Suppressor macrophage treated with lipopolysaccharide for 4 hours (primary cell): Measurements from ENCODE around the gene CTNNA2.

Experiments used
- DNase-seq: peaks from one replicate; pipeline ENCODE4 v3.0.0-alpha.2; 2020

Gene CTNNA2

DNA sequence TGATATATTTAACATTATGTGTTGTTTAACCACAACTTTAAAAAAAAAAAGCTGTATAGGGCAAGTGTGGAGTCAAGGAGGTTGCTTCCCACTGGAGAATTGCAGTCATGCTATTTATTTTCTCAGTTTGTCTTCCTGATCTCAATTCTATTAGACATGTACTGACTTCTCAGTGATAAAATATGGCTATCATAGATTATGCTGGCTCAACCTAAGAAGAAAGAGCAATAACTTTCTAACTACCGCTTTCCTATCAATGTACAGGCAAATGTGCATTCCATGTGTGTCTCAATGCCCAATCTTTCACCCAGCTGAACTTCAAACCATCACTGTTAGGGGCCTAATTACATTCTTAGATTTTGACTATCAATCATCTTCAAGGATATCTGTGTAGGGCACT, 201.4 kb downstream of the CTNNA2 start:
- DNase-seq = no peak

DNA sequence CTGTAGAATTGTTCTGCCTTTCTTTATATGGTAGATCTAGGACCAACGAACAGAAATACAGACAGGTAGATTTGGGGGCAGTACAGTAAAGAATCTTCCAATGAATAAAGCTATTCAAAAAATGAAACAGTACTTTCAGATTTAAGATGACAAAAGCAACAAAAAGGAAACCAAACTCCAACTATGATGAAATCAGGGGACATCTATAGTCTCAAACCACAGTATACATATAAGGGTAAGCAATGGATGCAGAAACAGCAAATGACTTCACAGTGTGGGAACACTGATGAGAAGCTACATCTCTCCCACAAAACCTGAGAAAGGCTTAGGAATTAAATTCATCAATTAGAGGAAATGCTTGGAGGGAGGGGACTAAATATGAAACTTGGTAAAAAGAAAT, 202.5 kb downstream of the CTNNA2 start:
- no peak for DNase-seq

DNA sequence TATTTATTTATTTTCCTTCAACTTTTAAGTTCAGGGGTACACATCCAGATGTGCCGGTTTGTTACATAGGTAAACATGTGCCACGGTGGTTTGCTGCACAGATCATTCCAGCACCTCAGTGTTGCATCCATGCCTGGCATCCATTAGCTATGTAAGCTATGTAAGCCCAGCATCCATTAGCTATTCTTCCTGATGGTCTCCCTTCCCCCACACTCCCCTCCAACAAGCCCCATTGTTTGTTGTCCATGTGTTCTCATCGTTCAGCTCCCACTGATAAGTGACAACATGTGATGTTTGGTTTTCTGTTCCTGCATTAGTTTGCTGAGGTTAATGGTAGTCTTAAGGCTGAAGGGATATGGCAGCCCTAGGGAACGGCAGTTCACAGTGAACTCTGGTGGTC, 203.4 kb downstream of the CTNNA2 start:
- DNase-seq = no peak

DNA sequence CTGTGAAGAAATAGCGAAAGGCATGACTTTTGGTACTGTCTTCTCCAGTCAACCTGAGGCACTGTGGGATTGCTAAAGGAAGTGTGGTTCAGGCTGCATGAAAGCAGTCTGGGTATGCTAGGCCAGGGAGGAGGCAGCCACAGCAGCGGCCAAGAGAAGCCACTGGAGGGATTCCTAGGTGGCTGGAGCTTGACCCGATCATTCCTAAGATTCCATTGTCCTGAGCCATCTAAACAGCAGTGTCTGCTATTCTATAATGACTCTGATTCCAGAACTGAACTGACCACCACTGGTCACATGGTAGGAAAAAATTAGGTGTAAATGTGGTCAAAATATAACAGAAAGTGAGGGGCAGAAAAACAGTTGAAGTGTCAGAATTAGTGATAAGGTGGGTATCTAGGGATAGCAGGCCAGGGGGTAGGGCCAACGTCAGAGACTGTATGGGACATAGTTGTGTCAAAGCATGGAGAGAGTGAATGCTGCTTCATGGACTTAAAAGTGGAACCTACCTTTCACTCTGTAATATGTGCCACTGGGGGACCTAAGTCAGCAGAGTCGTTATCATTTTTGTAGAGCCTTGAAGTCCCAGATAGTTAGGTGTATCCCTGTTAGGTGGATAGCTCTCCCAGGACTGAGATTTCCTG, 204.6 kb downstream of the CTNNA2 start:
- no peak for DNase-seq

DNA sequence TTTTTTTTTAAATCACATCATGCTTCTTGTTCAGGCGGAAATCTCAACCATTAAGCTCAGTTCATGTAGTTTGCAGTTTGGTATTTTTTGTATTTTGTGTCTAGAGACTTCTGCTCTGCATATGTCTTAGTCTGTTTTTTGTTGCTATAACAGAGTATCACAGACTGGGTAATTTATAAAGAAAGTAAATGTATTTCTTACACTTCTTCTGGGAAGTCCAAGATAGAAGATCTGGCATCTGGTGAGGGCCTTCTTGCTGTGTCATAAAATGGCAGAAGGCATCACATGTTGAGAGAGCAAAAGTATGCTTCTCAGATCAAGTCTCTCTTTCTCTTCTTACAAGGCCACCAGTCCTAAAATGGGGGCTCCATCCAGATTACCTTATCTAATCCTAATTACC, 208.2 kb downstream of the CTNNA2 start:
- no peak for DNase-seq

DNA sequence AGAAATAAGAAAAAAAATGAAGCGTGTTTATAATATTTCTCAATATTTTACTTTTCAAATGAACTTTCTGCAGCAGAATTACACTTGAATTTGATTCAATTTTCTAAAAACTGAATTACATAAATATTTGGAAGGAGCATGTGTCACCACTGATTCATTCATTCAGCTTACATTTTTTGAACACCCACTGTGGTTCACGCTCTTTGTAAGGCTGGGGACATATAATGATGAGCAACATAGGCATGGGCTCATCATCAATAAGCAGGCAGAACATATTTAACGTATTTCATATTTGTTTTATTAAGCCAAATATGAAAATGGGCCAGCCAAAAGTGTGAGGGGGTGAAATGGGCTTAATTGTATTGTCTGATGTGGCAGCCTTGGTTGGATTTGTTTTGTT, 209.1 kb downstream of the CTNNA2 start:
- DNase-seq = no peak

DNA sequence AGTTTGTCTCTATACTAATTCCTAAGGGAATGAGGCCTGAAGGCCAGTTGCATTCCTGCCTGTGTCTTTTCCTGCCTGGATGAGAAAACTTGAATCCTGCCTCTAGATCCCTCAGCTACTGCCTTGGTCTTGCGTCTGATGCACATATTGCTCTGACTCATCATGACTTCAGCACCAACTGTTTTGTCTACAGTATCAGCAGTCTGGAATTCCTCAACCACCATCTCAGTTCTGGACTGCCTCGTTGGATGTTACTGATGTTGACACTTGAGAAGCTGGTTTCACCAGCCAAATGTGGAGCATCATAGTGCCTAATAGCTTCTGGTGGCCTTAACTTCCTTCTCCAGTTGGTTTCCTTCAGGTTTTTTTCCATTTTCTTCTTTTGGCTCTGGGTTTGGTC, 211.0 kb downstream of the CTNNA2 start:
- DNase-seq = no peak

DNA sequence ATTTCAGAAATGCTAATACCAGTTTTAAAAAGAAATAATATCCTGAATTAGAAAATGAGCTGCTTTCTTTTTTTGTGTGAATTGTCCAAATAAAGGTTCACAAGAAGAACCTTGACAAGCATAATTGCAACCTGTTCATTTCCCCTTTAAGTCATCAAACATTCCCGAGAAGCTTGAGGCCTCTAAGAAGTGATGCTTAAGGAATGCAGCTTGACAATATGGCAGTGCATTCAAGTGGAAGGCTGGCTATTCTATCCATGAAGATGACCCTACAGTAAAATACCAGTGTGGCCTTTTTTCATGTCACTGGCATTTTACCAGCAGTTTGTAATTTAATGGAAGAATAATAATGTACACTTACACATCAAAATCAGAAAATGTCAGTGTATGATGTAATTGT, 216.7 kb downstream of the CTNNA2 start:
- DNase-seq = no peak

DNA sequence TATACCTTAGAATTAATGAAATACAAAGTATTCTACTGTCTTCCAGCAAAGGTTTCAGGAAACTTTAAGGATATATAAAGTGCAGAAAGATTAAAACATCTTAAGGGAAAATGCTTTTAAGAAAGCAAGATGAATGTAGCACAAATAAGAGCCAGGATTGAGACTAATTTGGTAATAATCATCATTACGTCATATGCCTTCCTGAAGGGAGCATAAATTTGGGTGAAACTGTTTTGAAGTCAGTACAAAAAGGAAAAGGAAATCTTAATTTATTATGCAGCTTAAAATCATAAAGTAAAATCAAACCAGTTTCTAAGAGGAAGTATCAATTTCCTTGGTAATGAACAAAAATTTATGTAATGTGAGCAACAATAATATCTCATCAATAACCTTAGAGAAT, 221.7 kb downstream of the CTNNA2 start:
- DNase-seq = no peak

DNA sequence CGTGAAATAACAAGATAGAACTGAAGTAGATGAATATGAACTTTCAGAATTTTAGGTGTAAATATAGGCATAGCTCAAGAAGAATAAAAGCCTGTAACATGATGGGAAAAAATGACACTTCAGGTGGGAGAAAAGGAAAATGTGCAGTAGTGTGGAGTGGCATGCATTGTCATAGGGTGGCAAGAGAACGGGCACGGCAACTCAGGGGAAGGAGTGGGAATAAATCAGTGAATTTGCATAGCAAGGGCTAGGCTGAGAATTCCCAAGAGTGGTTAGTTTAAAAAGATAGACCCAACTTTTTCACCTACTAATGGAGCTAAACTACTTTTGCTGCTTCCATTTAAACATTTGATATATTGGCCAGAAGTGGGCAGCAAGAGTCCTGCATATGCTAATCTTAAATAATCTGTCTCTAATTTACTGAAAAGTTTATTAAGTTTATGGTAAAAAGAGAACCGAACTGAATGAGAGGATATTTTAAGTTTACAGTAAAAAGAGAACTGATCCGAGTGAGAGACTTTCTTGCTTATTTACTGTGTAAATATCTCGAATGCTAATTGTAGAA, 228.1 kb downstream of the CTNNA2 start:
- no peak for DNase-seq

DNA sequence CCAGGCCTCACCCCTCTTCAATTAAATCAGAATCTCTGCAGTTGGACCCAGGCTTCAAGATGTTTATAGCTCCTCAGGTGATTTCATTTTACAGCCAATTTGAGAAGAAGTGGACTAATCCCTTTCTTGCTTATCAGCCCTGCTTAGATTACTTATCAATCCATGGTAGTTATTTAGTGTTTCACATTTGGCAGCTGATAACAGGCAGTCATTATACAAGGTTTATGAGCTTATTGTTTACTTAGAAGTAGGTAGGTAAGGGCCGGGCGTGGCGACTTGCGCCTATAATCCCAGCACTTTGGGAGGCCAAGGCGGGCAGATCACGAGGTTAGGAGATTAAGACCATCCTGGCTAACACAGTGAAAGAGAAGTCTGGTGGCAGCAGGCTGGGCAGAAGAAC, 237.5 kb downstream of the CTNNA2 start:
- no peak for DNase-seq

DNA sequence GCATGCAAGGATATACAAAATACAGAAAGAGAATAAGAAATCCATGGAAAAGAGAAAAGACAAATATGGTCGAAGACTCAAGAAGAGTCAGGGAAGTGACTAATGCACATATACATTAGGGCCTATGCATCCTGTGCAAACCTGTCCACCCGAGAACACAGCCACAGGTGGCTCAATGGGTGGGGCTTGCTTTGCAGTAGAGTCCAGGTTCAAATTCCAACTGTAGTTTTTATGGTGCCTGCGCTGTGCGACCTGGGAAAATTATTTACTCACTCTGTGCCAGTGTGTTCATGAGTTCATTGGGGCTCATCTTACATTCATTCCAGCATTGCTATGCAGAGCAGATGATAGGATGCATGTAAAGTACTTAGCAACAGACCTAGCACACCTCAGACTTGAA, 244.7 kb downstream of the CTNNA2 start:
- DNase-seq = no peak

DNA sequence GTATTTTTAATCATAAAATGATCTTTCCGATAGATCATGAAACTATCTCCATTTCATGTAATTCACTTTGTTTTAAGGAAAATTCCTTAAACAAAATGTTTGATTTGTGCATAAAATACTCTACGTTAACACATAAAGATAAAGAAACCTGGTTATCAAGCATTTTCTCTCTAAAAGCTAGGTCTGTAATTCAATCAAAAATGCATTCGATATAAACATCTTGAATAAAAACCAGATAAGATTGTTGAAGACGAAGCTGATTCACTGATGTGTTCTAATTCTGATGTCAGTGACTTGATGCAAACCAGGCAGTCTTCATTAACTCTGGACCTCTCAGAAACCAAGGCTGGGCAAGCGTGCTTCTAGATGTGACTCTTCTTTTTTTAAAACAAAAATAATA, 245.2 kb downstream of the CTNNA2 start:
- no peak for DNase-seq

DNA sequence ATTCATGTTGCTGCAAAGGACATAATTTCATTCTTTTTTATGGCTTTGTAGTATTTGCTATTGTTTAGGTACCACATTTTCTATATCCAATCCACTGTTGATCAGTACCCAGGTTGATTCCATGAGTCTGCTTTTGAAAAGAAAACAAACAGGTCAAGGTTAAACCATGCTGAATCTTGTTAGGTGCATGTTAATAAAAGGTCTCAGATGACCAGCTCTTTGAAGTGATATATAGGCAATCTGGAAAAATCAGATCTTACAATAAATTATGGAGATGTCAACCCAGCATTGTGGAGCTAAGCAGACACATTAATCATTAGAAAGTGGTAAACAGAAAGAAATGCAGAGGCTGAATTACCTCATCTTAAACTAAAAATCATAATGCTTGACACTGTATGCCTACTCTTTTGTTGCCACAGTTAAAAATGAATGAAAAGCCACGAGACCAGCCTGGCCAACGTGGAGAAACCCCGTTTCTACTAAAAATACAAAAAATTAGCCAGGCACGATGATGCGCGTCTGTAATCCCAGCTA, 246.0 kb downstream of the CTNNA2 start:
- DNase-seq = no peak

DNA sequence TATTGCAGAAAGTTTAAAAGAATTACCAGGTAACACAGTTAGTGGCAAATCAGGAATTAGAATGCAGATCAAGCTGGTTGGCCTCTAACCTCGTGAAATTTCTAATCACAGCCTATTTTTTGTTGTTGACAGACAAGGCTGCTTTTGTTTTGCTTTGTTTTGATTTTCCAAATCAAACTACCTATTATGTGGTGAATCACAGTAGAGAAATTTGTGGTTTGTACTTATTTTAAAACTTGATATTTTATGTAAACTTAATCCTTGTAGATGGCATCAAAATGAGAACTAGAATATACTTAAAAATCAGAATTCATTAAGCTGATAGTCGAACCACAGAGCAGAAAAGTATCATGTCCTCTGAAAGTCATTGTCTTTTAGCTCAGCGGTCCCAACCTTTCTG, 258.1 kb downstream of the CTNNA2 start:
- no peak for DNase-seq

DNA sequence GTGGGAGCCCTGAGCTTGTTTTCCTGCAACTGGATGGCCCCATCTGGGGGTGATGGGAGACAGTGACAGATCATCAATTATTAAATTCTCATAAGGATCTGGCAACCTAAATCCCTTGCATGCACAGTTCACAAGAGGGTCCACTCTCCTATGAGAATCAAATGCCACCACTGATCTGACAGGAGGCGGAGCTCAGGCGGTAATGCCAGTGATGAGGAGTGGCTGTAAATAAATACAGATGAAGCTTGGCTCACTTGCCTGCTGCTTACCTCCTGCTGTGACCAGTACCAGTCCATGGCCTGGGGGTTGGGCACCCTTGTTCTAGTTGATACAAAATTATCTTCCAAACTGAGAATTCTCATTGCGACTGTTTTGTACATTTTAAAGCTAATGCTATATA, 258.6 kb downstream of the CTNNA2 start:
- DNase-seq = no peak

DNA sequence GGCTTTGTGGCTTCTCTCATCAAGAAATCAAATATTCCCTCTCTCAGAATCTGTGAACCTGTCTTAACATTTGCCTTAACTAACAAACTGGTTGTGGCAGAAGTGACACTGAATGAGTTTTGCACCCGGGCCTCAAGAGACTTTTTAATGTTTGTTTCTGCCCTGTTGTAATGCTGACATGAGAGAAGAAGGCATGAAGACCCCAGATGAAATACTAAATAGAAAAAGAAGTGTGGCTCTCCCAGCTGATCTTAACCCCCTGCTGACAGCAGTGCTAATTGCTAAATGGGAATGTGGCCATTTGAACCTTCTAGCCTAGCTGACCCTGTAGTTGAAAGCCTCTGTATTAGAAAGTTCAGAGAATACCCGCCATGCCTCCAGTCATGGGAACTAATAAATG, 261.2 kb downstream of the CTNNA2 start:
- no peak for DNase-seq

DNA sequence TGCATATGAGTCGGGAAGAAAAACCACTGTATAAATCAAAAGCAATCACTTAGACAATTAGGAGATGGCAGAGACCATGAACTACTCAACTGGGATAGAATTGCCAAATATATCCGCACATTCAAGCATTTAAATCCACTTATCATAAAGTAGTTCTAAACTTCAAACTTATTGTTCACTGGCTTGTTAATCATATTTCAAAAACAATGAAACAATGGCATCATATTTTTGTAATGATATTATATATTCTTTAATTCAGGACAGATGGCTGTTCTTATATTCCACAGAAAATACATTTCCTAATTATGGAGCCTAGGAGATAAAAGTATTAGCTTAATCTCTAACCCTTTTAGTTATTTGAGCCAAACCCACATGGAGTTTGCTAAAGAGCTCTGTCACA, 263.6 kb downstream of the CTNNA2 start:
- DNase-seq = no peak

DNA sequence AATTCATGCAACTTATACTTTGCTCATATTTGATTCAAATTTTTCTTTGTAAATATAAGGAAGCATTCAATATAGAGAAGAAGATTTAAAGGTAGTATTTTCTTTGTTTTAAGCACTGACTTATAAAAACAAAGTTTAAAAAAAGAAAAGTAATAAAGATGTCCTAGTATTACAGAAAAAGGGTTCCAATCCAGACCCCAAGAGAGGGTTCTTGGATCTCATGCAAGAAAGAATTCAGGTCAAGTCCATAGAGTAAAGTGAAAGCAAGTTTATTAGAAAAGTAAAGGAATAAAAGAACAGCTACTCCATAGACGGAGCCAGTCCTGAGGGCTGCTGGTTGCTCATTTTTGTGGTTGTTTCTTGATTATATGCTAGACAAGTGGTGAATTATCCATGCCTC, 267.9 kb downstream of the CTNNA2 start:
- no peak for DNase-seq

DNA sequence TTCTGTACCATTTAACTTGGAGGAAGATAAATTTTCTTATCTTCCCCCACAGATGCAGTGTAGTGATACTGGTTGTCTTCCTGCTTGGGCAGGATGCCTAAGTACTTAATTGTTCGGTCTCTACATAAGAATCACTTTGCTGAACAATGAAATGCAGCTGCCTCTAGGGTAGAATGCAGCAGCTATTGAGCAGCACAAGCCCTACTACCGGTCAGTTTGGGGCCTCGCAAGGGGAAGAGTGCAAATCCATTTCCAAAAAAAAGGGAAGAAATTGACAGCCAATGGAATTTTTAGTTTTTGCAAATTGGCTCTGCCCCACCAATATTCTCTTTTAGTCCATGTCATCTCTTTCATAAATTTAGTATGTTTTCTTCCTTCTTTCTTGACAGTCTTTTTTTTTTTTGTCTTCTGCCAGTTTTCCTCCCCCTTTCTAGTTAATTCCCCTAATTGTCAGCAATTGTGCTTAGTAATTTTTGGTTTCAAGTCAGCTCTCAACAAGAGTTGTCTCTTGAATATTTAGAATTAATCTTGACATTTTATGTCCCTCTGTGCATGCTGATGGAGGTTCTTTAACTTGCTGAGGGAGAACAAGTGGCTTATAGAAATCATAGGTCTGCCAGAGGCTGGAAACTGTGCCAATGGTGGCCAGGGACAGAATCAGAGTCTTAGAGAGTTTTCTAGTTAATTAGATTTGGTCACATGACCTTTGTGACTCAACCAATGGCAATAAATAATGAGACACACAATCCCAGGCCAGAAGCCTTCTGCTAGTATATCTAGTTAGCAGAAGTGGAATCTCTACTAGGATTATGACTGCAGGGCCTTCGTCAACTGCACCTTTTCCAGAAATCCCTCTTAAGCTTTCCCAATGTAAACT, 270.0 kb downstream of the CTNNA2 start:
- no peak for DNase-seq

DNA sequence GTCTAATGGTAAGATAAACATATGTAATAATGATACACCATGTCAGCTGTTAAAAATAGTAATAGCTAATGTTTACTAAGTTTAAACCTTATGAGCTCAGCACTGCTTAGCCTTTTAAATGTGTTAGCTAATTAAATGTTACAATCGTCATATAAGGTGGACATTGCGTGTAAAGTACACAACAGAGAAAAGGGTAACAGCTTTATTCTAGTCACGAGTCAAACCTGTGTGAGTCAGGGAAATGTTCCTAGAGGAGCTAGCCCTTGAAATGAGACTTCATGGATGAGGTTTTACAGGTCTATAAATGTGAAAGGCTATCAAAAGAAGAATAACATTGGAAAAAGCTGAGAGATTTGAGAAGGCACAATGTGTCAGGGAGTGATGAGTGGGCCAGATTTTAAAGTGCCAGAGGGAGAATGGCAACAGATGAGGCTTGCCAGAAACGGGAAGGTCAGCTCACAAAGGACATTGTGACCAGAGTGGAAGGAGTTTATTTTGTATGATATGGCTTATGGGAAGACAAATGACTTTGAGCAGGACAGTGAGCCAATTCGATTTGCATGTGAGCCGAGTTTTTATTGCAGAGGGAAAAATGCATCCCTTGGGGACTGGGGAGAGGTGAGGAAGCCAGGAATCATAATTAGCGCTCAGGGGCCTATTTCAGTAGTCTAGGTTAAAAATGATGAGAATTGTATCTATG, 276.3 kb downstream of the CTNNA2 start:
- no peak for DNase-seq

DNA sequence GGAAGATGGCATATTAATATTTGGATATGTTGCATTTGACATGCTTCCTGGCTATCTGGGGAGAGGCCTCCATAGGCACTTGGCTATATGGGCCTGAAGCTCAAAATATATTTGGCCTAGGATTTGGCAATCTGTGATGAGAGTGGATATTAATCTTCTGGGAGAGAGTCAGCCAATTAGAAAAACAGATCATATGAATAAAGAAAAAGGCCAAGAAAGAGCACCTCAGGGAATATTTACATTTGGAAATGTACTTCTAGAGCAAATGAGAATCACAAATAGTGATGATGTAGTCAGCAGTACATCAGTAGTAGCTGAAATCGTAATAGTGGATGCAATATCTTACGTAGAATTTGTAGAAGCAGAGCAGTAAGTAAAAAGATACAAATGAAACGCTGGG, 277.0 kb downstream of the CTNNA2 start:
- no peak for DNase-seq

DNA sequence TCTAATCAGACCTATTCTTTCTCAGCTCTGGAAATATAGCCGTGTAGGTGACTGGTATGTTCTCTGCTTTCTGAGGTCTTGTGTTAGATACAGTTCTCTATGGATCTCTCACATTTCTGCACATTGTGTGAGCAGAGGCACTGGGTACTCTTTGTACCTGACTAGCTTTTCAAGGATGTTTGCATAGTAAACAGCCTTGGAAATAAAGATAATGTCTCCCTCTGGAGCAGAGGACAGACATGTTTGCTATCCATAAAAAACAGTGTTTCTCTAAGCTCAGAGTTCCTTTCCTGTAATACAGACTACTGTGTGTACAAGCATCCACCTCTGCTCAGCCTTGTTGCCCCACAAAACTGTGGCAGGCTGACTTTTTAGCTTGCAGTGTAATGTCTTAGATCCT, 279.2 kb downstream of the CTNNA2 start:
- DNase-seq = no peak

DNA sequence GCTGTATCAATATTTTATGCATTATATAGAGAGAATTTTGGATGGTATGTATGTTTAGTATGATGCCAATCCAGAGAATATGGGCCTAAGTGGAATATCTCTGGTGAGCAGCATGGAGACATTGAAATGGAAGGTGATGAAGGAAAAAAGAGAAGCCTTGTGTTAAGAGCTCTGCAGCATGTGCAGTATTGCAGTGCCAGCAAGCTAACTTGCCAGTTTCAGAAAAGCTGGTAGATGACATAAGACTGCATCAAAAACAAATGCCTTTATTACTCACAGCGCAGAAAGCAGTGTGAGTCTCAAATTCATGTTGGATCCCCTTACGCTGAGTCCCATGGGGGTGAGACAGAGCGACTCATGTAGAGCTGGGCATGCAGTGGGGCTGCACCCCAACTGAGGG, 280.2 kb downstream of the CTNNA2 start:
- DNase-seq = no peak
